ENCODE data around the gene CASP8AP2.

- no peak for TF ChIP-seq EZH2 (IDR thresholded peaks at IDR 0.05; ENCODE audit: low read length)
- TF ChIP-seq, protein P1, sequence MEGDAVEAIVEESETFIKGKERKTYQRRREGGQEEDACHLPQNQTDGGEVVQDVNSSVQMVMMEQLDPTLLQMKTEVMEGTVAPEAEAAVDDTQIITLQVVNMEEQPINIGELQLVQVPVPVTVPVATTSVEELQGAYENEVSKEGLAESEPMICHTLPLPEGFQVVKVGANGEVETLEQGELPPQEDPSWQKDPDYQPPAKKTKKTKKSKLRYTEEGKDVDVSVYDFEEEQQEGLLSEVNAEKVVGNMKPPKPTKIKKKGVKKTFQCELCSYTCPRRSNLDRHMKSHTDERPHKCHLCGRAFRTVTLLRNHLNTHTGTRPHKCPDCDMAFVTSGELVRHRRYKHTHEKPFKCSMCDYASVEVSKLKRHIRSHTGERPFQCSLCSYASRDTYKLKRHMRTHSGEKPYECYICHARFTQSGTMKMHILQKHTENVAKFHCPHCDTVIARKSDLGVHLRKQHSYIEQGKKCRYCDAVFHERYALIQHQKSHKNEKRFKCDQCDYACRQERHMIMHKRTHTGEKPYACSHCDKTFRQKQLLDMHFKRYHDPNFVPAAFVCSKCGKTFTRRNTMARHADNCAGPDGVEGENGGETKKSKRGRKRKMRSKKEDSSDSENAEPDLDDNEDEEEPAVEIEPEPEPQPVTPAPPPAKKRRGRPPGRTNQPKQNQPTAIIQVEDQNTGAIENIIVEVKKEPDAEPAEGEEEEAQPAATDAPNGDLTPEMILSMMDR (optimal IDR thresholded peaks at IDR 0.05 in 1 of 3, IDR thresholded peaks at IDR 0.05 in 1 of 3, conservative IDR thresholded peaks at IDR 0.05 in 1 of 3; ENCODE audit: extremely low read depth in 1 of 3, insufficient read depth in 2 of 3, low read length in 3 of 3): no peak
These were observed 22.1 kb upstream of the CASP8AP2 start for GRCh38 chr6:89807581-89807980.
